Measurements from ENCODE around the gene ANKS6. TPM values are rescaled to one million over a fixed set of nuclear protein-coding genes. Genes with fewer than 3 reads are reported as not detected.

The ANKS6 gene
- total RNA-seq, 1 donor from 2014 or later = 10.9 TPM

GRCh38 chr9:98728500-98728899 lies 67.9 kb downstream of the ANKS6 start:
- no peak overlapping the region for H3K27ac Mint-ChIP-seq
- no peaks in the 10 kb centered on the region for H3K36me3 Mint-ChIP-seq (ENCODE audit: low read depth)
- no peaks in the 10 kb centered on the region for H3K9me3 Mint-ChIP-seq
- no peaks in the 10 kb centered on the region for H3K4me1 Mint-ChIP-seq (ENCODE audit: low read depth)
- H3K27me3 Mint-ChIP-seq (ENCODE audit: low read depth) = peaks cover 6% of the 10 kb centered on the region
- H3K4me3 Mint-ChIP-seq (ENCODE audit: low read depth) = no peak overlapping the region
- intact Hi-C loops (cut with micrococcal nuclease) = no loop called here
- DNase-seq (ENCODE audit: low spot score) = no peak

DNA sequence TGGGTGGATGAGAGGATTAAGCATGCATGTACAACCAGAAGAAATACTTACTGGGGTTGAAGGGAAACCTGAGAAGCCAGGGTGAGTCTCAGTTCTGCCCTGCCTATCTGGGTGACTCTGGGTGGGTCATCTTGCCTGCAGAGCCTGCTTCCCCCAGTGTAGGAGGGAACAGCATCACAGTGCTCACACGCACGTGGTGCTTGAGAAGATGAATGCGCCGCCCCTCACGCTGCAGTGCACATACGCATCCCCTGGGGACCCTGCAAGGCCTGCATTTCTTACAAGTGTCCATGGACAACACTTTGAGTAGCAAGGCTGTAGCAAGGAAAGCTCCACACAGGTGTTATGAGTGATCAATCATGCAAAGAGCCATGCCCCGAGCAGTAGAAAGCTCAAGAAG lies 68.9 kb downstream of the ANKS6 start:
- intact Hi-C loops (cut with micrococcal nuclease) = no loop called here
- Mint-ChIP-seq H3K4me3 (ENCODE audit: low read depth) (no peak overlapping the region), H3K27me3 (ENCODE audit: low read depth) (peaks cover 6% of the 10 kb centered on the region), H3K36me3 (ENCODE audit: low read depth) (no peaks in the 10 kb centered on the region), H3K9me3 (no peaks in the 10 kb centered on the region), H3K4me1 (ENCODE audit: low read depth) (no peaks in the 10 kb centered on the region), H3K27ac (no peak overlapping the region)
- no peak for DNase-seq (ENCODE audit: low spot score)

DNA sequence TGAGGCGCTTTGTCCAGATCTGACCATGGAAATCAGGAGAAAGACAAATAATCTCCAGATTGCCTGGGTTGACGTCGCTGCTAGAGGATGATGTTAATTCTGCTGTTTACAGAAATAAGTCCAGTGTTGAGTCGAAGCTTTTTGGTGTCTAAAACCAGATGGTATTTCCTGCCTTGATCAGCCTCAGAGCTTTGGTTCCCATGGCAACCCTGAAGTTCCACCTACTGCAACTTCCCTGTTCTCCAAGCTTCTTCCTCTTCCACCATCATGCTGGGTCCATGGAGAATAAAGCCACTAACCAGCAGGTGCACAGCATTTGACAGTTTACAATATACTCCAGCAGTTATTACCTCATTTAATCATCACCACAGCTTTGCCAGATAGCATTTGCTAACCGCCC lies 69.6 kb downstream of the ANKS6 start:
- peaks cover 8% of the 10 kb centered on the region for H3K27me3 Mint-ChIP-seq (ENCODE audit: low read depth)
- H3K36me3 Mint-ChIP-seq (ENCODE audit: low read depth) = no peaks in the 10 kb centered on the region
- intact Hi-C loops (cut with micrococcal nuclease) = no loop called here
- no peak overlapping the region for H3K27ac Mint-ChIP-seq
- H3K4me1 Mint-ChIP-seq (ENCODE audit: low read depth) = no peaks in the 10 kb centered on the region
- no peak overlapping the region for H3K4me3 Mint-ChIP-seq (ENCODE audit: low read depth)
- no peak for DNase-seq (ENCODE audit: low spot score)
- H3K9me3 Mint-ChIP-seq = no peaks in the 10 kb centered on the region

GRCh38 chr9:98724810-98725530 lies 71.4 kb downstream of the ANKS6 start:
- Mint-ChIP-seq H3K4me3 (ENCODE audit: low read depth) (no peak overlapping the region), H3K4me1 (ENCODE audit: low read depth) (no peaks in the 10 kb centered on the region), H3K27ac (no peak overlapping the region), H3K36me3 (ENCODE audit: low read depth) (no peaks in the 10 kb centered on the region), H3K27me3 (ENCODE audit: low read depth) (peaks cover 12% of the 10 kb centered on the region), H3K9me3 (no peaks in the 10 kb centered on the region)
- intact Hi-C loops (cut with micrococcal nuclease) = no loop called here
- no peak for DNase-seq (ENCODE audit: low spot score)

- H3K27me3 Mint-ChIP-seq (ENCODE audit: low read depth) = peaks cover 21% of the 10 kb centered on the region
- no peaks in the 10 kb centered on the region for H3K9me3 Mint-ChIP-seq
- no peaks in the 10 kb centered on the region for H3K36me3 Mint-ChIP-seq (ENCODE audit: low read depth)
- no peak for DNase-seq (ENCODE audit: low spot score)
- H3K4me3 Mint-ChIP-seq (ENCODE audit: low read depth) = no peak overlapping the region
- no peaks in the 10 kb centered on the region for H3K4me1 Mint-ChIP-seq (ENCODE audit: low read depth)
- intact Hi-C loops (cut with micrococcal nuclease) = no loop called here
- H3K27ac Mint-ChIP-seq = no peak overlapping the region
These were observed 74.7 kb downstream of the ANKS6 start for GRCh38 chr9:98721643-98722042.

GRCh38 chr9:98720402-98720801 lies 76.0 kb downstream of the ANKS6 start:
- Mint-ChIP-seq H3K9me3 (no peaks in the 10 kb centered on the region), H3K4me1 (ENCODE audit: low read depth) (no peaks in the 10 kb centered on the region)

DNA sequence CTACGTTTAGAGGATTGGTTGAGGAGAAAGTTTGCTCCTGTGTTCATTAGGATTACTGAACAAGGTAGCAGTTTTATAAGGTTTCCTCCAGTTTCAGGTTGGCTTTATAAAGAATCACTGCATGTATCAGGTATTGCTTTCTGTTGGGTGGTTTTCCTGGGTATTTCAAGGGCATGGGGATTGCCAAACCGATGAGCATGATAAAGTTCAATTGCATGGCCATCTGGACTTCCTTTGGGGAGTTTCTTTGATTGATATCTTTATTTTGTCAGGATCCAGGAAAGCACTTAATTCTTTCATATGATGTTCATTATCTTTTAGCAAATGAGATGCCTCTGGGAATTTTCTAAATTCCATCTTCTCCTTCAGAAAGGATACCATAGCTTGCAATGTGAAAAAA lies 77.3 kb downstream of the ANKS6 start:
- Mint-ChIP-seq H3K9me3 (no peaks in the 10 kb centered on the region), H3K4me3 (ENCODE audit: low read depth) (no peak overlapping the region), H3K36me3 (ENCODE audit: low read depth) (no peaks in the 10 kb centered on the region), H3K27ac (no peak overlapping the region), H3K27me3 (ENCODE audit: low read depth) (peaks cover 21% of the 10 kb centered on the region), H3K4me1 (ENCODE audit: low read depth) (no peaks in the 10 kb centered on the region)
- intact Hi-C loops (cut with micrococcal nuclease) = no loop called here
- DNase-seq (ENCODE audit: low spot score) = no peak

More at GRCh38 chr9:98720402-98720801, 76.0 kb downstream of the ANKS6 start:
- Mint-ChIP-seq H3K27ac (no peak overlapping the region), H3K27me3 (ENCODE audit: low read depth) (peaks cover 24% of the 10 kb centered on the region), H3K36me3 (ENCODE audit: low read depth) (no peaks in the 10 kb centered on the region), H3K4me3 (ENCODE audit: low read depth) (no peak overlapping the region)
- DNase-seq (ENCODE audit: low spot score) = no peak
- intact Hi-C loops (cut with micrococcal nuclease) = no loop called here

- intact Hi-C loops (cut with micrococcal nuclease) = no loop called here
- H3K36me3 Mint-ChIP-seq (ENCODE audit: low read depth) = no peaks in the 10 kb centered on the region
- H3K4me3 Mint-ChIP-seq (ENCODE audit: low read depth) = no peak overlapping the region
- H3K27ac Mint-ChIP-seq = no peak overlapping the region
- no peak for DNase-seq (ENCODE audit: low spot score)
- H3K27me3 Mint-ChIP-seq (ENCODE audit: low read depth) = peaks cover 34% of the 10 kb centered on the region
- H3K4me1 Mint-ChIP-seq (ENCODE audit: low read depth) = no peaks in the 10 kb centered on the region
- no peaks in the 10 kb centered on the region for H3K9me3 Mint-ChIP-seq
These were observed 81.5 kb downstream of the ANKS6 start for GRCh38 chr9:98714833-98715232.

DNA sequence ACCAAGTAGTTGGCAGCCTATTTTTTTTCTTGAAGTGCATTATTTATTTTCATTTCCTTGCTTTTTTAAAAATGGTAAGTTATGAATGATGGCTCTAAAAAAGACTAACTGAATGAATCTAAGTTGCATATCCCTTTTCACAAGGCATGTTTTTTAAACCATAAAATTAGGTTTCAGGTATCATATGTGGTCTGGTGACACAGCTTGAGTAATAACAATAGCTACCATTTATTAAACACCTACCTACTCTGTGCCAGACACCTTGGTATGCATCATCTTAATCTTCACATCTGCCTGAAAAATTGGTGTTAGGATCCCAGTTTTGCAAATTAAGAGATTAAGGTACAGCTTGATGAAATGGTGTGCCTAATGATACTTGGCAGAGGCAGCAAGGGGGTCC lies 83.4 kb downstream of the ANKS6 start:
- Mint-ChIP-seq H3K4me3 (ENCODE audit: low read depth) (no peak overlapping the region), H3K27ac (no peak overlapping the region), H3K27me3 (ENCODE audit: low read depth) (peaks cover 40% of the 10 kb centered on the region), H3K4me1 (ENCODE audit: low read depth) (no peaks in the 10 kb centered on the region), H3K9me3 (no peaks in the 10 kb centered on the region), H3K36me3 (ENCODE audit: low read depth) (no peaks in the 10 kb centered on the region)
- intact Hi-C loops (cut with micrococcal nuclease) = no loop called here
- no peak for DNase-seq (ENCODE audit: low spot score)

DNA sequence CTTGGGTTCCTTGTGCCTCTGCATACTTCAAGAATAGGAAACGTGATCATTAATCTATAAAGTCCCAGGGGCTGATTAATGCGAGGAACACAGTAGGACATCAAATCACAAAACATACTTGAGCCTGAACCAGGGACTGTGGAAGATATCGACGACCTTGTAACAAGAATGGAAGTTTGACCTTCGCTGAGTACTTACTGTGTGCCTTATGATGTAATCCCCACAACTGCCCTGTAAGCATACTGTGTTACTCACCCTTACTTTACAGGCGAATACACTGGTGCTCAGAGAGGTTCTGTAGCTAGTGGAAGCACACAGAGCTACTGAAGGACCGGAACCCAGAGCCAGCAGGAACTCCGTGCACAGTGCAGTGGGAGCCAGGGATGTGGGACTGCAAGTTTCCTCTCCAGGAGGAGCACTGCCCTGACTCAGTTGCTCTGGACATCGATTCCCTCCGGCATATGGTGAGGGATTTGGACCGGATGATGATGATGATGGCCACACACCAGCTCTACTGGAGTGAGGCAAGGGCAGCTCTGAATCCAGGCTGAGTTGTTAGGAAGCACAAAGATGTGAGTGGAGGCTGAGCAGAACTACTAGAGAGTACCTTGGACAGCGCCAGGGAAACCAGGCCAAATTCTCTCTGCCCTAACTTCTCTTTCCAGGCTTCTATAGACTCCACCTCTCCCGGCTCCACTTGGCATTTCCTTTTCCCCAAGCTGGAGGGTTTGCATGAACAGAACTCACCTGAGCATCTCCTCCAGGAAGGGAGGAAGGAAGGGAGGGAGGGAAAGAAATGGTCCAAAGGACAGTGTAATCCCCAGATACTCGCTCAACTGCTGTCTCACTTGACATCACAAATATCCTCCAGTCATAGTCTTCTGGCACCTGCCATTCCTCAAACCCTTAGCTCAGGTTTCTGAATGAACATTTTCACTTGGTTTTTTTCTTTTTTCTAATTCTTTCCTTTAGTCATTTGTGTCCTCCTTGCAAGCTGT lies 86.1 kb downstream of the ANKS6 start:
- no peak overlapping the region for H3K27ac Mint-ChIP-seq
- no peak for DNase-seq (ENCODE audit: low spot score)
- H3K27me3 Mint-ChIP-seq (ENCODE audit: low read depth) = peaks cover 44% of the 10 kb centered on the region
- intact Hi-C loops (cut with micrococcal nuclease) = loop anchor here (10.0 kb wide), 1 partner anchor 235 kb away; the partner anchor contains the start of gene COL15A1
- no peak overlapping the region for H3K4me3 Mint-ChIP-seq (ENCODE audit: low read depth)
- no peaks in the 10 kb centered on the region for H3K4me1 Mint-ChIP-seq (ENCODE audit: low read depth)
- no peaks in the 10 kb centered on the region for H3K36me3 Mint-ChIP-seq (ENCODE audit: low read depth)
- no peaks in the 10 kb centered on the region for H3K9me3 Mint-ChIP-seq

- H3K9me3 Mint-ChIP-seq = no peaks in the 10 kb centered on the region
- no peak within 1 kb of the TSS for H3K4me3 Mint-ChIP-seq (ENCODE audit: low read depth)
- no peak for DNase-seq (ENCODE audit: low spot score)
- no peaks in the 10 kb centered on the region for H3K4me1 Mint-ChIP-seq (ENCODE audit: low read depth)
- intact Hi-C loops (cut with micrococcal nuclease) = loop anchor here (10.0 kb wide), 1 partner anchor 236 kb away; the partner anchor contains the start of gene COL15A1
- H3K36me3 Mint-ChIP-seq (ENCODE audit: low read depth) = no peaks in the 10 kb centered on the region
- H3K27ac Mint-ChIP-seq = no peak within 1 kb of the TSS
- peaks cover 53% of the 10 kb centered on the region for H3K27me3 Mint-ChIP-seq (ENCODE audit: low read depth)
These were observed 87.1 kb downstream of the ANKS6 start, which contains the start of gene GABBR2 for GRCh38 chr9:98708933-98709911. Gene GABBR2 (minus strand): TSS chr9:98708935. CDS start chr9:98708737, 198 bp downstream.

Data from activated T-helper 2 cell treated with anti-CD3 and anti-CD28 coated beads, Interferon-gamma antibody, Interleukin-2, Interleukin-4, amounts not matched to agents 10 μg/mL and 5 μg/mL and 100 μg/mL, durations not matched to agents 14 hours and 24 hours and 36 hours (primary cell).